Activated naive CD4-positive, alpha-beta T cell treated with anti-CD3 and anti-CD28 coated beads, Interleukin-2, amount 50 U/mL, for 16 hours (primary cell): ENCODE results near the gene GBGT1.
"Not testable (repeated sequence)": the region's sequence is repeated elsewhere in the genome, so short reads cannot be mapped to it uniquely, and the experiment has no call there.

ENCODE experiments used
- DNase-seq: peaks from one replicate; pipeline ENCODE4 v3.0.0-alpha.2; 2020

Gene GBGT1

DNA sequence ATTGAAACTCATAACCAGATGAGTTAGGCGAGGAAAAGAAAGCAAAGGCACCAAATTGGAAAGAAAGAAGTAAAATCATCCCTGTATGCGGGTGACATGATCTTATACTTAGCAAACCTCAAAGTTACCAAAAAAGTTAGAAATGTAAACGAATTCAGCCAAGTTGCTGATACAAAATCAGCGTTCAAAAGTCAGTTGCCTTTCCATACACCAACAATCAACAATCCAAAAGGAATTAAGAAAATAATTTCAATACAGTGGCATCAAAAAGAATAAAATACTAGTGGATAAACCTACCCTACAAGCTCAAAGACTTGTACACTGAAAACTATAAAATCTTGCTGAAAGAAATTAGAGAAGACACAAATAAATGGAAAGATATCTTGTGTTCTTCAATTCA lies 30.9 kb upstream of the GBGT1 start:
- no peak for DNase-seq

DNA sequence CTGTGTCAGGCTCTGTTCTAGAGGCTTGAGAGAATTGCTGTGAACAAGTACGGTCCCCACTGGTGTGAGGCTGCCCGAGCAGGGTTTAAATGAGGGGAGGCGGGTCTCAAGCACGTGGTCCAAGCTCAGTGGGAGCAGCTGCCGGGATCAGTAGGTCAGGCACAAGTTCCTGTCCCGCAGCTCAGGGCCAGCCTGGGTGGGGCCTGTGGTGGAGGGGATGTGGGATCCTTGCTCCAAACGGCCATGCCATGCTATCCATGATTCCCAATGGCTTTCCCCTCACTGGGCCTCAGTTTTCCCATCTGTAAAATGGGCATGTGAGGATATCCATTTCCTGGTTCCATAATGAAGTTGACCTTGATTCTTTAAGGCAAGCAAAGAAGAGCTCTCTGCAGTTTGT lies 28.3 kb upstream of the GBGT1 start:
- no peak for DNase-seq

DNA sequence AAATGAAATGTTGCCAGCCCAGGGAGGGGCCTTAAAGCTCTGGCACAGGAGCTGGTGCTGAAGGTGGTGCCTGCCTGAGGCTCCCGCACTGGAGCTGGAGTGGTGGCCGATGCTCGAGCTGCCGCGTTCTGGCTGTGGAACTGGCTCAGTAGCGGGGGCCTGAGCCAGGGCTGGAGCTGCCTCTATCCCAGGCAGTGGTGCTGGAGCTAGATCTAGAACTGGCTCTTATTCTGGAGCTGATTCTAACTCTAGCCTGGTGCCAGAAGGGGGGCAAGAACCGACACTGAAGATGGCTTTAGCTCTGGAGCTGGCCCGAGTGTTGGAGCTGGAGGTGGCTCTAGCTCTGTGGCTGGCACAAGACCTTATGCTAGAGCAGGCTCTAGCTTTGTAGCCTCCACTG lies 26.1 kb upstream of the GBGT1 start:
- no peak for DNase-seq

DNA sequence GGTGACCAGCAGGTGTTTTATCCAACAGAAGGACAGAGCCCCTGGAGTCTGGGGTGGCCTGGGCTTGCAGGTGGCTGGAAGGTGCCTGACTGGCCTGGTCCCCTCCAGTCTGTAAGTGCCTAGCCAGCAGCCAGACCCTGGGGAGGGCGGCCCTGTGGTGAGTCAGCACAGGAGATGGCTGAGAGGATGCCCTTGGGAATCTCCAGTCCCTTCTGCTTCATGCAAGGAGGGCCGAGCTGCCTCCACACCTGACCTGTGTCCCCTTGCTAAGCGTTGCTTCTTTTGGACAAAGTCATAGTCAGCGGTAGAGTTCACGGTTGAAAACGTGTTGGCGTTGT lies 25.1 kb upstream of the GBGT1 start:
- no peak for DNase-seq

DNA sequence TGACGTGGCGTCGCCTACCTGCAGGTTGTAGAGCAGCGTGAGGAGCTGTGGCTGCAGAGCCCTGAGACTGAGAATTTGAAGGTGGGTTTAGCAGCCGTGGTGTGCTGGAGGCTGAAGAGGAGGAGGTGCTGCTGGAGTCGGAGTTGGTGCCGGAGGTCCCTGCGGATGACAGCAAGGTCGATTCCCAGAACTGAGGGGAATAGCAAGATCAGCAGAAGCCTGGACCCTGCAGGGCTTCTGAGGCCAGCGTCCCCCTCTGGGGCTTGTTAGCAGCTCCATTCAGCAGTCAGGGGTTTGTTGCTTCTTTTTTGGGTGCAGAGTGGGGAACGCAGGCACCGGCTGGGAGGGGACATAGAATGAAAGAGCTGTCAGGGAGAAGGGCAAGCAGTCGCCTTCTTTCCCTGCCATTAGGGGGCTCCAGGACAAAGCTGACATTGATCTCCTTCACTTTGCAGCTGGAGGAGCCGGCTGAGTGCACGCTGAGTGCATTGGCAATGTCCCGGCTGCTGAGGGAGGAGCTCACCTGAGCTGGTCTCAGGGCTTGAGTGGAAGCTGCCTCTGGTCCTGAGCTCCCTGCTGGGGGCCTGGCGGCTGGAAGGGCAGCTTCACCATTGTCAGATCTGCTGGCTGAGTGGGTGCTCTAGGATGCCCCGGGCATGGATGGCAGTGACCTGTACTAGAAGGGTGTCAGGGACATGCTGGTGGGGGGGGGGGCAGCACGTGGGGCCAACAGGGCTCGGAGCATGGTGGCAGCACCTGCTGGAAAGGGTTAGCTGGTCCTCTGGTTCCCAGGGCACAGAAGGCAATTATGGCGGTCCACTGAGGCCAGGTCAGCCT lies 24.5 kb upstream of the GBGT1 start:
- no peak for DNase-seq

DNA sequence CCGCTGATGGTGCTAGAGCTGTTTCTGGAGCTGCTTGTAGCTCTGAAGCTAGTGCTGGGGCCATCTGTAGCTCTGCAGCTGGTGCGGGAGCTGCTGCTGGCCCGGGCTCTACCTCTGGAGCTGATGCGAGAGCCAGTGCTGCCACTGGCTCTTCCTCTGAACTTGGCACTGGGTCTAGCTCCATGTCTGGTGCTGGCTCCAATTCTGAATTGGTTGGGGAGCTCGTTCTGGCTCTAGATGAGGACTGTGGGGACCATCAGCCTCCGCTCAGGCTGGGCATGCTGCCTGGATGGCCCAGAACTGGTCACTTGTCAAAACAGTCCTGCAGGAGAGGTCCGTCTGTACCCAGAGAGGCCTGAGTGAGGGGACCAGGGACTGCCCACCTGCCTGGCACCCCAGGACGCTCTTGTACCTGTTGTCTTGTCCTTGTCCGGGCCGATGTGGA lies 23.9 kb upstream of the GBGT1 start:
- no peak for DNase-seq

DNA sequence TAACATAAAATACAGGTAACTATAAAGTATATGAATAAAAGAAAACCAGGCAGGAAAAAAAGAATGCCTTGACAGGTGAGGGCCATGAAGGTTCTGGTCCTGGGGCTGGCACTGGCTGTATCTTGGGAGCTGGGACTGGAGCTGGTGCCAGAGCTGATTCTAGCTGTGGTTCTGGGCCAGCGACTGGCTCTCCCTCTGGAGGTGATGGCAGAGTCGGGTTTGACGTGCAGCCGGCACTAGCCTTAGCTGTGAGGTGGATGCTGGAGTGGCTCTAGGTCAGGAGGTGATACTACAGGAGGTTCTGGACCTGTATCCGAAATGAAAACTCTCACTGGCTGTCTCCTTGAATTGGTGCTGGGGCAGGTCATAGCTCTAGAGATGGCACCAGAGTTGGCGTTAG lies 23.0 kb upstream of the GBGT1 start:
- DNase-seq: no peak

DNA sequence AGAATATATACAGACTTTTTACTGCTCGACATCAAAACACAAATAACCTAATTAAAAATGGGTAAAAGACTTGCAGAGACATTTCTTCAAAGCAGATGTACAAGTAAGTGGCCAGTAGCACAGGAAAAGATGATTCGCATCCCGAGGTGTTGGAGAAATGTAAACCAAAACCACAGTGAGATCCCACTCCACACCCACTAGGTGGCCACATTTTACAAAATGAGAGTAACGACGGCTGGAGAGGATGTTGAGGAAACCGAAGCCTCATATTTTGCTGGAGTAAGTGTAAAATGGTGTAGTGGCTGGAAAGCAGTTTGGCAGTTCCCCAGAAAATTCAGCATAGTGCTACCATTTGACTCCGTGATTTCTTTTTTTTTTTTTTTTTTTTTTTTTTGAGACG lies 21.3 kb upstream of the GBGT1 start:
- DNase-seq: no peak

DNA sequence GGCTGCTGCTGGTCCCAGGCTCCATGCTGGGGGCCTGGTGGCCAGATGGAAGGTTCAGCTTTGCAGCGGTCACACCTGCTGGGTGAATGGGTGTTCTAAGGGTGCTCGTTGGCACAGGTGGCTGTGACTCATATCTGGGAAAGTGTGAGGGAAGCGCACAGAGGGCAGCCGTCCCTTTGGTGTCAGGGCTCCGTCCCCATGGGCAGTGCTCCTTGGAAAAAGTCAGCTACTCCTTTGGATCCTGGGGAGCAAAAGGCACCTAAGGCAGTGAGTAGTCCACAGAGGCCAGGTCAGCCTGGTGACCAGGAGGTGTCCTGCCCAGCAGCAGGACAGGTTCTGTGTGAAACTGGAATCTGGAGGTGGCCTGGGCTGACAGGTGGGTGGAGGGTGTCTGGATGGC lies 18.4 kb upstream of the GBGT1 start:
- DNase-seq: no peak

DNA sequence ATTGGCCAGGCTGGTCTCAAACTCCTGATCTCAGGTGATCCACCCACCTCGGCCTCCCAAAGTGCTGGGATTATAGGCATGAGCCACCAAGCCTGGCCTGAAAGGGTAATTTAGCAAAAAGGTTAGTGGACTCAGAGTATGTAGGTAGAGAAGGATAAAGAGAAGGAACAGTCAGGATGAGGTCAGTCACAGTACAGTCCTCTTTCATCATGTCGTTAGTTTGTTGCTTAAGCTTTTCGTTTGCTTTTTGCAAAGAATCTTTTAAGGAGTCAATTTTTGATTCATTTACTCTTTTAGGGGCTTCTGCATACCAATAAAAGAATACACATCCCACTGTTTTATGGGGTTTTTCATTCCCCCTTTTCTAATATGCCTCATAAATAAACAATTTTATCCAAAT lies 17.8 kb upstream of the GBGT1 start:
- no peak for DNase-seq

DNA sequence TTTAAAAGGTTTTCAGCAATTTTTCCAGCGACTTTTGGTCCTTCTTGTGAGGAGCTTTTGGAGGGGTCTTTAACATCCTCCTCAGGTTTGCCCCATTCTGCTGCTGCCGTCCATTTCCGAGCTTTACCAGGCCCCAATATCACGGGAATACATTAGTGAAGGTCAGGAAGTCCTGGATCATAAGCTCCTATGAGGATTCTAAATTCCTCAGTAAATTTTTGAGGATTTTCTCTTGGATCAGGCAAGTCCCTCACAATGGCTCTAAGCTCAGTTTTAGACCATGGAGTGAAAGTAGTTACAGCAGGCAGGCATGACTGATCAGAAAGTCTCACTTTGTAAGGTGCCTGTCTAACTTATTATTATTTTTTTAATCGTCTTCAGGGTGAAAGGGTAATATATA lies 17.2 kb upstream of the GBGT1 start:
- no peak for DNase-seq

DNA sequence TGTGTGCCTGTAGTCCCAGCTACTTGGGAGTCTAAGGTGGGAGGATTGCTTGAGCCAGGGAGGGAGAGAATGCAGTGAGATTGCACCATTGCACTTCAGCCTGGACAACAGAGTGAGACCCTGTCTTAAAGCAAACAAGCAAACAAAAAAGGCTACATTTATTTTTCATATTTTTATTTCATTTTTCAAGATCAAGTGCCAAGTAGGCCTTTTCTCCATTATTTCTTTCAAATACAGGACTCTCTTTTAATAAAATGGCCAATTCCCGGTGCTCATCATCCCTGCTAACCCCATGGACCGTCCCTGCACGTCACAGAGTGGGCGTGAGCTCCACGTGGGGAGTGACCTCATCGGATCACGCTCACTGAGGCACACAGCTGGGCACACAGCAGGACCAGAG lies 9.3 kb upstream of the GBGT1 start:
- DNase-seq: no peak

DNA sequence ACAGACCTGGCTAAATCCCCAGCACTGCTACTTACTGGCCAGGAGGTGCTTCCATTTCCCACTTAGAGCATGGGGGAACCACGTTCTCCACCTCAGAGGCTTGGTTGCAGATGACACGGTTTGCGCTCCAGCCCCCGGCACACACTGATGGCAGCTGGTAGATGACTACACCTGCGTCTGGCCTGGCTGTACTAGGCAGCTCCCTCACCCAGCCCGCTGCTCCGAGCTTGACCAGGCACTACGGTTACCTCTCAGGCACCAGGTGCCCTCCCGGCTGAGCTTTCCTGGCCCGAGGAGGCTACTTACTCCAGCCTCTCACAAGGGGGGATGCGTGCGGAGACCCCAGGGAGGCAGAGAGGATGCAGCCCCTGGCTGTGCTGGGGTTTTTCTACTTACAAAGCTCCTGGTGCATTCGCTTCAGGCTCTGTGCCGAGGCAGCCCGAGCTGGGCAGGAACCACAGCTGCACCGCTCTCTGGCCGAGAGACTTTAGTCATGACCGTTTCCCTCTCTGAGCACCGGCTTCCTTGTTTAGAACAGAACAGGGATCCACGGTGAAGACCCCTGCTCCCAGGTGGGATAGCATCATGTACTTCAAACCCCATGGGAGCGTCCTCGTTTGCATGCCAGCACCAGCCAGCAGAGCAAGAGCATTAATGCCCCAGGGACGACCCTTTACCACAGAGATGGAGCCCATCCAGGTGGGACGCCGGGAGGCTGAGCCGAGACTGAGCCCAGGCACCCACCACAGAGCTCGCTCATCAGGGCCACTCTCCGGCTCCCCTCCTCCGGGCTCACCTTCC lies 7.6 kb upstream of the GBGT1 start:
- DNase-seq: no peak

DNA sequence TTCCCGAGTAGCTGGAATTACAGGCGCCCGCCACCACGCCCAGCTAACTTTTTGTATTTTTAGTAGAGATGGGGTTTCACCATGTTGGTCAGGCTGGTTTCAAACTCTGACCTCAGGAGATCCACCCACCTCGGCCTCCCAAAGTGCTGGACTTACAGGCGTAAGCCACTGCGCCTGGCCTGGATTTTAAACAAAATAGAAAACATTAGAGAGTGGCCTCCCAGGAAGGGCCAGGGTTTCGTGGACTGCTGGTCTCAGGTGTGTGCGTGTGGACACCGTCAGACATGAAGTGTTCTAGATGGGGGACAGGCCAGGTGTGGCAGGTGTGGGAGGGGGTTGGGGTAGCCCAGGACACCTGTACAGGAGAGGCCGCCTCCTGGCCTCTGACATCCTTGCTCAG lies 7.0 kb upstream of the GBGT1 start:
- no peak for DNase-seq

DNA sequence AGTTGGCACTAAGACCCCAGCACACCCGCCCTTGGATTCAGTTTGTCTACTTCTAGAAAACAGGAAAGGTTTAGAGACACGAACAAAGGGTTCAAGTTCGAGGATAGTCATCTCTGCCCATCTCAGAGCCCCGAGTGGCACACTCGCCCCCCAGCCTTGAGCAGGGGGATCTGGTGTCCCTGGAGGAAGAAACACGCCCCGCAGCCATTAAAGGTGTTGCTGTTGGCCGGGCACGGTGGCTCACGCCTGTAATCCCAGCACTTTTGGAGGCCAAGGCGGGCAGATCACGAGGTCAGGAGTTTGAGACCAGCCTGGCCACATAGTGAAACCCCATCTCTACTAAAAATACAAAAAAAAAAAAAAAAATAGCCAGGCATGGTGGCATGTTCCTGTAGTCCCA lies 6.0 kb upstream of the GBGT1 start:
- not testable (repeated sequence) for DNase-seq

DNA sequence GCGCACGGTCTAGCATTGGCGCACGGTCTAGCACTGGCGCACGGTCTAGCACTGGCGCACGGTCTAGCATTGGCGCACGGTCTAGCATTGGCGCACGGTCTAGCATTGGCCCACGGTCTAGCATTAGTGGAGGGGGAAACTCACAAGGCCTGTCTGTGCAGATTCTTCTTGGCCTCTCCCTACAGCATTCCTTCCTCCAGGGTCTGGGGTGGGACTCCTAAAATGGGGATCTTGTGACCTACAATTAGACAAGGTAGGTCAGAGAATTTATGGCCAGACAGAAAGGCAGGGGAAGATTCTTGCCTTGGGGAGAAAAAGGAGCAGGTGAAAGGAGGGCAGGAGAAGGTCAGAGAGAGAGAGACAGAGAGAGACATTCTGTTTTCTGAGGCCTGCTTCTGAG lies 5.4 kb upstream of the GBGT1 start:
- no peak for DNase-seq

DNA sequence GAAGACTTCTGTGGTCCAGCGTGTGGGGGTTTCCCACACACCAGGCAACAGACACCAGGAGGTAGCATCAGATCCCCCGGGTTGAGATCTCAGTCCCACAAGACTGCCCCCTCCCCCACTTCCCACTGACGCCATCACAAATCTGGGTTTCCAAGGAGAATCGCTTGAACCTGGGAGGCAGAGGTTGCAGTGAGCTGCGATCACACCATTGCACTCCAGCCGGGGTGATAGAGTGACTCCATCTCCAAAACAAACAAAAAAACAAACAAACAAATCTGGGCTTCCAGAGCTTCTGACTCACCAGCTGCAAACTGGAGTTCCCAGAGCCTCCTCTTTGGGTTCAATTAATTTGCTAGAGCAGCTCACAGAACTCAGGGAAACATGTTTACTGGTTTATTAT lies 4.7 kb upstream of the GBGT1 start:
- no peak for DNase-seq

DNA sequence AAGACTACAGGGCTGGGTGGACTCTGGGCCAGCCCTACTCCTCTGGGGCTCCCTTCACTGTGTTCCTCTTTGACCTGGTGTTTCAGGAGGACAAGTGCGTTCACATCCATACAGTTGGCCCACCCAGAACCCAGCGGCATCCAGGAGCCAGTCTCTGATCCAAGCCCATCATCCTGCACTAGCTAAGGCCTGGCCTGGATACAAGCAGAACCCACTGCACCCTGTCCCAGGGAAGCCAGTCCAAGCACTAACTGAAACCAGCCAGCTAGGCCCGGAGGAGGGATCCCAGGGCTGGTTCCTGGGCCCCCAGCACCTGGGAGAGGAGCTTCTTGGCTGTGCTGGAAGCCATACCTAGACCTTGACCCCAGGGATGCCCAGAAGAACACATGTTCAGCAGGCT lies 4.1 kb upstream of the GBGT1 start:
- DNase-seq: no peak

DNA sequence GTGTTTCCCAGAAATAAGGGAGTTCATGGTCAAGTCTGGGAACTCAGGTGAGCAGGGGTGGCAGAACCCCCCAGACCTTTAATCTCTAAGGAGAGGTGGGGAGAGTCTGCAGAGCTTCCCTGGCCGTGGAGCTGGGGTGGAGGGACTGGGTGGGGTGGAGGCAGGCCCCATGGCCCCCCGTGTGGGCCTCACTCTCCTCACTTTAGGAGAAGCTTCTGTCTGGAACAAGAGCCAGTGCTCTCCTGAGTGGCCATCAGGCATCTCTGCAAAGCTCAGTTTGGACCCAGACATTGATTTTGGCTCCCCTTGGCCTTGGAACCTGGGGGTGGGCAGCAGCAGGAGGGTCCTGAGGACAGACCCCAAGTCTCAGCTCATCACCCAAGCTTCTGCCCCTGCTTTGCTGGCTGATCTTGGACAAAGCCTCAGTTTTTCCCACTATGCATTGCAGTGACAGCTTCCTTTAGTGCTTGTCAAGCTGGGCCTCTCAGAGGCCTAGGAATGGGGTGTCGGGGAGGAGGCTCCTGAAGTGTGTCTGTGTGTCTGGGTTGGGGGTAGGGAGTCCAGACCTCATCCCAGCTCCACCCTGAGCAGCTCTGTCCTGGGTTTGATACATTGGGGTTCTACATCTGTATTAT lies 3.5 kb upstream of the GBGT1 start:
- no peak for DNase-seq

DNA sequence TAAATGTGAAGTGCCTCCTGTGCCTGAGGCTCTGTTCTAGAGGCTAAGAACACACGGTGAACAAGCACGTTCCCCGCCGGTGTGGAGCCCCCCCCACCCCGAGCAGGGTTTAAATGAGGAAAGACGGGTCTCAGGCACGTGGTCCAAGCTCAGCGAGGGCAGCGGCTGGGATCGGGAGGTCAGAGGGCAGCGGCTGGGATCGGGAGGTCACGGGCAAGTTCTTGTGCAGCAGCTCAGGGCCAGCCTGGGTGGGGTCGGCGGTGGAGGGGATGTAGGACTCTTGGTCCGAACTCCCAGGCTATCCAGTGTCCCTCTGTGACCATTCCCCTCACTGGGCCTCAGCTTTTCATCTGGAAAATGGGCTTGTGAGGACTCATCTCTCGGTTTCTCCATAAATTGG lies 2.7 kb upstream of the GBGT1 start:
- no peak for DNase-seq

DNA sequence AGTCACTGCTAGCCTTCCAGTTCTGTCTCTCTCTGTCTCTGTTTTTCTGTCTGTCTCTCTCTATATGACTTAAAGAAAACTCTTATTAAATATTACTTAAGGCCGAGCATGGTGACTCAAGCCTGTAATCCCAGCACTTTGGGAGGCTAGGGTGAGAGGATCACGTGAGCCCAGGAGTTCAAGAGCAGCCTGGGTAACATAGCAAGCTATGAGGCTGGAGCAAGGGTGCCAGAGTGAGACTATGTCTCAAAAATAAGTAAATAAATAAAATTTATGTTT lies 1.7 kb upstream of the GBGT1 start:
- DNase-seq: no peak

DNA sequence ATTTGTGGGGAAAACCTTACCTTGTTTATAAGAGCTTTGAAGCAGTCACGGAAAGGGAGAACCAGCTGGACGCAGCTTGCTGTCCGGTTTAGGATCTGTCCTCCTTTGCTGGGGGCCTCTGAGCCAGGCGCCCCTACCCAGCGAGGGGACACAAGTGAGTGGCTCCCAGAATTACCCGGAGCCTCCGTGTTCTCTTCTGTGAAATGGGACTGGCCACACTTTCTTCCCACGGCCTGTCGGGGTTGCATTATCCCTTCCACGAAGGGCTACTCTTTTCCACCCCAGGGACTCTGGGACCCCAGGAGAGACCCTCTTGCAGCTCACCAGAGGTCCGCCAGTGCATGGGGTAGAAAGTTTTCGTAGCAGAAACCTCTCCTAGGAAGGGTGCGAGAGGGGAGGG lies 477 bp upstream of the GBGT1 start:
- no peak for DNase-seq

DNA sequence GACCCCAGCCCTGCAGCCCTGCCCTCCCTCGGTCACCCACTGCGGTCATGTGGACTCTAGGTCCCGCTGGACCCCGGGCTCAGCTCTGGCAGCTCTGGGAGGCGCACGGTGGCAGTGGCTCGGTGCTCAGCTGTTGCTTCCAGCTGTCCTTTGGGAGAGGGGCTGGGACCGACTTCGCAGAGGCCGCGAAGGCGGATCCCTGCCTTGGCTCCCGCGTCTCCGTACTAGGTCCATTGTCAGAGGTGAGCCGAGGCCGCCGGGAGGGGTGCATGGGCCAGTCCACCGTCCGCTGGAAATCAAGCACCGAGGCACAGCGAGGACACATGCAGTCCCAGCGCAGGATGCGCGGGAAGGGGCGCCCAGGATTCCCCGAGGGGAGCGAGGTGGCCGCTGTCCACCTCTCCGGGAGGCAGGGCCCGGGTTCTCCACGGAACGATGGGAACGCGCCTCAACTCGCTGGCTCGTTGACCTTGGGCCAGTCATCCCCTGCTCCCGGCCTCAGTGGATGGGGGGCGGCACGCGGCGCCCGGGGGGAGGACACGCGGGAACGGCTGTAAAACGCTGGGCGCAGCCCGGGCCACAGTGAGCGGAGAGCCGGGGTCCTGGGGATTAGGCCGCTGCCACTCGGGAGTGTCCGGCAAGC lies 732 bp downstream of the GBGT1 start:
- DNase-seq: no peak

DNA sequence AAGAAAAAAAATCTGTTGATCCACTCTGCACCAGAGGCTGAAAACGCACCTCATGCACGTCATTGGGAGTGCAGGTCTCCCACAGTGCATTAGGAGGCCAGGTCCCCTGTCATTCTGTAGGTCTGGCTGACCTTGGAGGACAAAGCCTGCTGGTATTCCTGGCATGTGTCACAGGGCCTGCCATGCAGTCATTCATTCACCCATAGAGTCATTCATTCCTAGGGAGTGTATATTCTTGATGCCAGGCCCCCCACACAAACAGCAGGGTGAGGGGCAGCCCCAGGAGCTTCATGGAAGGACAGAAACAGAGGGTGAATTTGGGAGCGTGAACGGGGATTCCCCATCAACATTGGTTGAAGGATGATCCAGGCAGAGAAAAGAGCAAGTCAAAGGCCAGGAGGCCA lies 2.2 kb downstream of the GBGT1 start:
- no peak for DNase-seq
